ENCODE measurements around the gene VEGFA.

The VEGFA gene

DNA sequence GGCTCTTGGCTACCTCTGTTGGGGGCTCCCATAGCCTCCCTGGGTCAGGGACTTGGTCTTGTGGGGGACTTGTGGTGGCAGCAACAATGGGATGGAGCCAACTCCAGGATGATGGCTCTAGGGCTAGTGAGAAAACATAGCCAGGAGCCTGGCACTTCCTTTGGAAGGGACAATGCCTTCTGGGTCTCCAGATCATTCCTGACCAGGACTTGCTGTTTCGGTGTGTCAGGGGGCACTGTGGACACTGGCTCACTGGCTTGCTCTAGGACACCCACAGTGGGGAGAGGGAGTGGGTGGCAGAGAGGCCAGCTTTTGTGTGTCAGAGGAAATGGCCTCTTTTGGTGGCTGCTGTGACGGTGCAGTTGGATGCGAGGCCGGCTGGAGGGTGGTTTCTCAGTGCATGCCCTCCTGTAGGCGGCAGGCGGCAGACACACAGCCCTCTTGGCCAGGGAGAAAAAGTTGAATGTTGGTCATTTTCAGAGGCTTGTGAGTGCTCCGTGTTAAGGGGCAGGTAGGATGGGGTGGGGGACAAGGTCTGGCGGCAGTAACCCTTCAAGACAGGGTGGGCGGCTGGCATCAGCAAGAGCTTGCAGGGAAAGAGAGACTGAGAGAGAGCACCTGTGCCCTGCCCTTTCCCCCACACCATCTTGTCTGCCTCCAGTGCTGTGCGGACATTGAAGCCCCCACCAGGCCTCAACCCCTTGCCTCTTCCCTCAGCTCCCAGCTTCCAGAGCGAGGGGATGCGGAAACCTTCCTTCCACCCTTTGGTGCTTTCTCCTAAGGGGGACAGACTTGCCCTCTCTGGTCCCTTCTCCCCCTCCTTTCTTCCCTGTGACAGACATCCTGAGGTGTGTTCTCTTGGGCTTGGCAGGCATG lies 9.2 kb downstream of the VEGFA start:
- TF ChIP-seq ZFP30 (CRISPR knock-in tag; IDR thresholded peaks at IDR 0.05) (no peak), SNAI2 (CRISPR knock-in tag; IDR thresholded peaks at IDR 0.05) (no peak), TSHZ2 (CRISPR knock-in tag; IDR thresholded peaks at IDR 0.05) (no peak), ISL1 (CRISPR knock-in tag; IDR thresholded peaks at IDR 0.05) (no peak), ZNF8 (CRISPR knock-in tag; IDR thresholded peaks at IDR 0.05) (no peak), ZFP3 (CRISPR knock-in tag; IDR thresholded peaks at IDR 0.05) (no peak), CSDC2 (CRISPR knock-in tag; IDR thresholded peaks at IDR 0.05) (no peak), ESRRG (CRISPR knock-in tag; IDR thresholded peaks at IDR 0.05) (no peak), ZNF70 (CRISPR knock-in tag; IDR thresholded peaks at IDR 0.05) (no peak), ZNF565 (CRISPR knock-in tag; conservative IDR thresholded peaks at IDR 0.05; ENCODE audit: low read depth) (no peak)
- TF ChIP-seq, protein P1, sequence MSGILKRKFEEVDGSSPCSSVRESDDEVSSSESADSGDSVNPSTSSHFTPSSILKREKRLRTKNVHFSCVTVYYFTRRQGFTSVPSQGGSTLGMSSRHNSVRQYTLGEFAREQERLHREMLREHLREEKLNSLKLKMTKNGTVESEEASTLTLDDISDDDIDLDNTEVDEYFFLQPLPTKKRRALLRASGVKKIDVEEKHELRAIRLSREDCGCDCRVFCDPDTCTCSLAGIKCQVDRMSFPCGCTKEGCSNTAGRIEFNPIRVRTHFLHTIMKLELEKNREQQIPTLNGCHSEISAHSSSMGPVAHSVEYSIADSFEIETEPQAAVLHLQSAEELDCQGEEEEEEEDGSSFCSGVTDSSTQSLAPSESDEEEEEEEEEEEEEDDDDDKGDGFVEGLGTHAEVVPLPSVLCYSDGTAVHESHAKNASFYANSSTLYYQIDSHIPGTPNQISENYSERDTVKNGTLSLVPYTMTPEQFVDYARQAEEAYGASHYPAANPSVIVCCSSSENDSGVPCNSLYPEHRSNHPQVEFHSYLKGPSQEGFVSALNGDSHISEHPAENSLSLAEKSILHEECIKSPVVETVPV (CRISPR knock-in tag; IDR thresholded peaks at IDR 0.05): no peak
- no peak for ATAC-seq

GRCh38 chr6:43779852-43780236 lies 9.8 kb downstream of the VEGFA start:
- TF ChIP-seq OSR1 (CRISPR knock-in tag; IDR thresholded peaks at IDR 0.05) (no peak), TOX (CRISPR knock-in tag; IDR thresholded peaks at IDR 0.05; ENCODE audit: borderline replicate concordance) (no peak), SNAI2 (CRISPR knock-in tag; IDR thresholded peaks at IDR 0.05) (no peak), CSDC2 (CRISPR knock-in tag; IDR thresholded peaks at IDR 0.05) (no peak), BACH2 (CRISPR knock-in tag; IDR thresholded peaks at IDR 0.05; ENCODE audit: borderline replicate concordance) (no peak), TCF4 (CRISPR knock-in tag; IDR thresholded peaks at IDR 0.05; ENCODE audit: borderline replicate concordance) (no peak), ZFP30 (CRISPR knock-in tag; IDR thresholded peaks at IDR 0.05) (no peak), ZC3H10 (CRISPR knock-in tag; IDR thresholded peaks at IDR 0.05) (no peak), RARB (CRISPR knock-in tag; IDR thresholded peaks at IDR 0.05) (no peak), ZNF565 (CRISPR knock-in tag; conservative IDR thresholded peaks at IDR 0.05; ENCODE audit: low read depth) (no peak), ZNF8 (CRISPR knock-in tag; IDR thresholded peaks at IDR 0.05) (no peak), PPARA (CRISPR knock-in tag; IDR thresholded peaks at IDR 0.05; ENCODE audit: borderline replicate concordance) (no peak)
- TF ChIP-seq, protein P2, sequence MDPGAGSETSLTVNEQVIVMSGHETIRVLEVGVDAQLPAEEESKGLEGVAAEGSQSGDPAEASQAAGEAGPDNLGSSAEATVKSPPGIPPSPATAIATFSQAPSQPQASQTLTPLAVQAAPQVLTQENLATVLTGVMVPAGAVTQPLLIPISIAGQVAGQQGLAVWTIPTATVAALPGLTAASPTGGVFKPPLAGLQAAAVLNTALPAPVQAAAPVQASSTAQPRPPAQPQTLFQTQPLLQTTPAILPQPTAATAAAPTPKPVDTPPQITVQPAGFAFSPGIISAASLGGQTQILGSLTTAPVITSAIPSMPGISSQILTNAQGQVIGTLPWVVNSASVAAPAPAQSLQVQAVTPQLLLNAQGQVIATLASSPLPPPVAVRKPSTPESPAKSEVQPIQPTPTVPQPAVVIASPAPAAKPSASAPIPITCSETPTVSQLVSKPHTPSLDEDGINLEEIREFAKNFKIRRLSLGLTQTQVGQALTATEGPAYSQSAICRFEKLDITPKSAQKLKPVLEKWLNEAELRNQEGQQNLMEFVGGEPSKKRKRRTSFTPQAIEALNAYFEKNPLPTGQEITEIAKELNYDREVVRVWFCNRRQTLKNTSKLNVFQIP (CRISPR knock-in tag; IDR thresholded peaks at IDR 0.05; ENCODE audit: borderline replicate concordance, low read depth): no peak
- TF ChIP-seq, protein P3, sequence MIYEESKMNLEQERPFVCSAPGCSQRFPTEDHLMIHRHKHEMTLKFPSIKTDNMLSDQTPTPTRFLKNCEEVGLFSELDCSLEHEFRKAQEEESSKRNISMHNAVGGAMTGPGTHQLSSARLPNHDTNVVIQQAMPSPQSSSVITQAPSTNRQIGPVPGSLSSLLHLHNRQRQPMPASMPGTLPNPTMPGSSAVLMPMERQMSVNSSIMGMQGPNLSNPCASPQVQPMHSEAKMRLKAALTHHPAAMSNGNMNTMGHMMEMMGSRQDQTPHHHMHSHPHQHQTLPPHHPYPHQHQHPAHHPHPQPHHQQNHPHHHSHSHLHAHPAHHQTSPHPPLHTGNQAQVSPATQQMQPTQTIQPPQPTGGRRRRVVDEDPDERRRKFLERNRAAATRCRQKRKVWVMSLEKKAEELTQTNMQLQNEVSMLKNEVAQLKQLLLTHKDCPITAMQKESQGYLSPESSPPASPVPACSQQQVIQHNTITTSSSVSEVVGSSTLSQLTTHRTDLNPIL (CRISPR knock-in tag; IDR thresholded peaks at IDR 0.05; ENCODE audit: low read depth): no peak
- ATAC-seq: no peak

DNA sequence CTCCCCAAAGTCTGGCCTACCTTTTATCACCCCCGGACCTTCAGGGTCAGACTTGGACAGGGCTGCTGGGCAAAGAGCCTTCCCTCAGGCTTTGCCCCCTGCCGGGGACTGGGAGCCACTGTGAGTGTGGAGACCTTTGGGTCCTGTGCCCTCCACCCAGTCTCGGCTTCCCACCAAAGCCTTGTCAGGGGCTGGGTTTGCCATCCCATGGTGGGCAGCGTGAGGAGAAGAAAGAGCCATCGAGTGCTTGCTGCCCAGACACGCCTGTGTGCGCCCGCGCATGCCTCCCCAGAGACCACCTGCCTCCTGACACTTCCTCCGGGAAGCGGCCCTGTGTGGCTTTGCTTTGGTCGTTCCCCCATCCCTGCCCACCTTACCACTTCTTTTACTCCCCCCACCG lies 10.3 kb downstream of the VEGFA start:
- ATAC-seq: no peak
- TF ChIP-seq ISL1 (CRISPR knock-in tag; IDR thresholded peaks at IDR 0.05) (no peak), BACH2 (CRISPR knock-in tag; IDR thresholded peaks at IDR 0.05; ENCODE audit: borderline replicate concordance) (no peak), OSR1 (CRISPR knock-in tag; IDR thresholded peaks at IDR 0.05) (no peak), ZFP3 (CRISPR knock-in tag; IDR thresholded peaks at IDR 0.05) (no peak)

Data from SK-N-SH treated with all-trans-retinoic acid at 6 μM for 48 hours (cell line).